ENCODE measurements around the gene SEMA3D. TPM values are rescaled to one million over a fixed set of nuclear protein-coding genes. Genes with fewer than 3 reads are reported as not detected.

SEMA3D gene
- total RNA-seq, 3 donors from 2014 or later (not counting 1 experiment from before 2014, with no cell fraction given) = not detected

- Mint-ChIP-seq H3K9me3 (peaks cover 11 to 27% of the 10 kb centered on the region in 2 donors), H3K27me3 (ENCODE audit: low read depth in 2 of 2) (no peaks in the 10 kb centered on the region), H3K36me3 (no peaks in the 10 kb centered on the region), H3K4me3 (no peak overlapping the region), H3K4me1 (no peaks in the 10 kb centered on the region), H3K27ac (no peak overlapping the region)
- H3K27ac ChIP-seq (ENCODE audit: low read length) = no peak overlapping the region
- no peaks in the 10 kb centered on the region for H3K4me1 ChIP-seq (ENCODE audit: control insufficient read depth, insufficient read depth, low read length)
- intact Hi-C loops (cut with micrococcal nuclease) = no loop called here
- WGBS (ENCODE audit: insufficient coverage) = 79% methylated on average over 5 of the region's 6 CpGs
- no peak for TF ChIP-seq CTCF (IDR thresholded peaks at IDR 0.05)
- DNase-seq (no peak), ATAC-seq (no peak)
- H3K9me3 ChIP-seq (ENCODE audit: control insufficient read depth, insufficient read depth, low read length) = peaks cover 9% of the 10 kb centered on the region
- H3K36me3 ChIP-seq (ENCODE audit: control insufficient read depth, insufficient read depth, low read length) = no peaks in the 10 kb centered on the region
- no peaks in the 10 kb centered on the region for H3K27me3 ChIP-seq (ENCODE audit: control insufficient read depth, insufficient read depth, low read length)
- H3K4me3 ChIP-seq (ENCODE audit: low read length) = no peak overlapping the region
Observed at GRCh38 chr7:84981055-84981976, 205.5 kb downstream of the SEMA3D start.

- no peak for TF ChIP-seq CTCF (IDR thresholded peaks at IDR 0.05)
- H3K9me3 Mint-ChIP-seq = peaks cover 11 to 13% of the 10 kb centered on the region in 2 donors
- no peaks in the 10 kb centered on the region for H3K36me3 Mint-ChIP-seq
- no peaks in the 10 kb centered on the region for H3K27me3 Mint-ChIP-seq (ENCODE audit: low read depth in 2 of 2)
- Histone ChIP-seq H3K9me3 (ENCODE audit: control insufficient read depth, insufficient read depth, low read length) (peaks cover 3% of the 10 kb centered on the region), H3K4me3 (ENCODE audit: low read length) (no peak overlapping the region), H3K36me3 (ENCODE audit: control insufficient read depth, insufficient read depth, low read length) (no peaks in the 10 kb centered on the region), H3K4me1 (ENCODE audit: control insufficient read depth, insufficient read depth, low read length) (no peaks in the 10 kb centered on the region), H3K27me3 (ENCODE audit: control insufficient read depth, insufficient read depth, low read length) (no peaks in the 10 kb centered on the region), H3K27ac (ENCODE audit: low read length) (no peak overlapping the region)
- WGBS (ENCODE audit: insufficient coverage) = 54% methylated on average over 1 of the region's 1 CpG
- intact Hi-C loops (cut with micrococcal nuclease) = no loop called here
- no peak for DNase-seq
- no peak for ATAC-seq
- H3K27ac Mint-ChIP-seq = no peak overlapping the region
- no peak overlapping the region for H3K4me3 Mint-ChIP-seq
- H3K4me1 Mint-ChIP-seq = no peaks in the 10 kb centered on the region
Observed at GRCh38 chr7:84975586-84976185, 211.2 kb downstream of the SEMA3D start.

- no peak for TF ChIP-seq CTCF (IDR thresholded peaks at IDR 0.05)
- no peak overlapping the region for H3K27ac ChIP-seq (ENCODE audit: low read length)
- H3K36me3 ChIP-seq (ENCODE audit: control insufficient read depth, insufficient read depth, low read length) = no peaks in the 10 kb centered on the region
- no peaks in the 10 kb centered on the region for H3K27me3 Mint-ChIP-seq (ENCODE audit: low read depth in 2 of 2)
- intact Hi-C loops (cut with micrococcal nuclease) = no loop called here
- H3K9me3 ChIP-seq (ENCODE audit: control insufficient read depth, insufficient read depth, low read length) = no peaks in the 10 kb centered on the region
- ATAC-seq (no peak), DNase-seq (no peak)
- H3K4me1 ChIP-seq (ENCODE audit: control insufficient read depth, insufficient read depth, low read length) = no peaks in the 10 kb centered on the region
- H3K4me3 ChIP-seq (ENCODE audit: low read length) = no peak overlapping the region
- H3K27ac Mint-ChIP-seq = no peak overlapping the region
- H3K9me3 Mint-ChIP-seq = peaks cover 11 to 14% of the 10 kb centered on the region in 2 donors
- no peaks in the 10 kb centered on the region for H3K27me3 ChIP-seq (ENCODE audit: control insufficient read depth, insufficient read depth, low read length)
- no peaks in the 10 kb centered on the region for H3K36me3 Mint-ChIP-seq
- H3K4me3 Mint-ChIP-seq = no peak overlapping the region
- no peaks in the 10 kb centered on the region for H3K4me1 Mint-ChIP-seq
- 100% methylated on average over 1 of the region's 1 CpG for WGBS (ENCODE audit: insufficient coverage)
Observed at GRCh38 chr7:84971360-84971759, 215.5 kb downstream of the SEMA3D start.

Data from natural killer cell (primary cell).